CD4-positive, alpha-beta memory T cell (primary cell): ENCODE measurements around the gene CGREF1. TPM values are rescaled to one million over a fixed set of nuclear protein-coding genes. Genes with fewer than 3 reads are reported as not detected.

Experiments
- CTCF ChIA-PET: fragments of 350-600 bp; sonication (Branson Sonifier 250); formaldehyde crosslinking; loops from one replicate; lab custom pipeline; 2021; ENCODE audit warnings: inconsistent platforms; ENCODE audit not compliant: partially characterized antibody; lab: Charles Lee
- POLR2A ChIA-PET: fragments of 350-600 bp; sonication (Branson Sonifier 250); formaldehyde crosslinking; loops from one replicate; lab custom pipeline; 2021; ENCODE audit not compliant: partially characterized antibody; lab: Charles Lee
- DNase-seq, 5 donors: peaks; one replicate each; pipeline versions ENCODE4 v3.0.0 to v3.0.0-alpha.2; 2020 to 2022; ENCODE audit warnings: mixed read lengths in 1 of 5
- H3K27ac ChIP-seq: one replicate; pipeline ENCODE4 v1.7.0; 2013; ENCODE audit warnings: low read depth, low read length
- H3K27me3 ChIP-seq: 2 replicates; pipeline ENCODE4 v1.7.0; 2013; ENCODE audit warnings: mild to moderate bottlenecking, low read length, moderate library complexity; ENCODE audit not compliant: insufficient read depth
- H3K36me3 ChIP-seq: 2 replicates; pipeline ENCODE4 v1.7.0; 2013; ENCODE audit warnings: mild to moderate bottlenecking, low read length, moderate library complexity; ENCODE audit not compliant: insufficient read depth
- H3K4me1 ChIP-seq: 2 replicates; pipeline ENCODE4 v1.7.0; 2013; ENCODE audit warnings: mild to moderate bottlenecking, low read length, moderate library complexity; ENCODE audit not compliant: insufficient read depth
- H3K4me3 ChIP-seq, 2 donors: one replicate each; pipeline ENCODE4 v1.7.0; 2013; ENCODE audit warnings: low read length in 2 of 2, mild to moderate bottlenecking in 1 of 2
- H3K9me3 ChIP-seq, 2 donors: one replicate each; pipeline ENCODE4 v1.7.0; 2013; ENCODE audit warnings: low read length in 2 of 2, control low read depth in 1 of 2; ENCODE audit not compliant: control insufficient read depth in 1 of 2
- H3K27ac Mint-ChIP-seq, 7 donors: one replicate each; pipeline ENCODE4 v1.8.0; 2020 to 2021; ENCODE audit warnings: mixed read lengths in 7 of 7, mild to moderate bottlenecking in 6 of 7, inconsistent platforms in 3 of 7, moderate library complexity in 3 of 7
- H3K27me3 Mint-ChIP-seq, 2 donors: one replicate each; pipeline ENCODE4 v1.8.0; 2020 to 2021; ENCODE audit warnings: mixed read lengths in 2 of 2
- H3K36me3 Mint-ChIP-seq, 2 donors: one replicate each; pipeline ENCODE4 v1.8.0; 2020 to 2021; ENCODE audit warnings: mixed read lengths in 2 of 2, inconsistent platforms in 1 of 2, mild to moderate bottlenecking in 1 of 2
- H3K4me1 Mint-ChIP-seq, 4 donors: one replicate each; pipeline ENCODE4 v1.8.0; 2020 to 2021; ENCODE audit warnings: mixed read lengths in 4 of 4, mild to moderate bottlenecking in 1 of 4
- H3K4me3 Mint-ChIP-seq, 8 donors: one replicate each; pipeline ENCODE4 v1.8.0; 2020 to 2021; ENCODE audit warnings: mixed read lengths in 8 of 8, mild to moderate bottlenecking in 7 of 8, moderate library complexity in 6 of 8, inconsistent platforms in 3 of 8
- H3K9me3 Mint-ChIP-seq, 8 donors: one replicate each; pipeline ENCODE4 v1.8.0; 2020 to 2021; ENCODE audit warnings: mixed read lengths in 8 of 8, mild to moderate bottlenecking in 5 of 8, inconsistent platforms in 3 of 8, moderate library complexity in 1 of 8
- intact Hi-C: fragments of 100-400 bp; cut with micrococcal nuclease; formaldehyde crosslinking; loops from one replicate; pipeline ENCODE4 v1.15.1; 2023
- polyA plus RNA-seq, 2 donors: library from polyadenylated mRNA; unstranded; fragments of 300-500 nt; fragmentation: Illumina TruSeq; gene quantifications; one replicate each; pipeline ENCODE4 v1.2.3, GENCODE V29; 2021
- total RNA-seq, 2 experiments: library from RNA; stranded (reverse); gene quantifications; one replicate each; pipeline ENCODE4 v1.2.3, GENCODE V29; 2021

CGREF1 gene
- total and polyA plus RNA-seq, 4 experiments from 2014 or later, result 0.36 to 0.47 TPM; not detected in 2

- H3K4me3 Mint-ChIP-seq, result peak overlapping the region; percentile 85 to 96 (median 89)
- intact Hi-C loops, result loop anchor here (1.0 kb wide), 2 partner anchors 19 to 29 kb away; partner anchors contain the start of gene OST4
- H3K27ac Mint-ChIP-seq, result peak overlapping the region; percentile 85 to 100 (median 92)
- peaks cover 12 to 43% of the 10 kb centered on the region in 2 donors for H3K36me3 Mint-ChIP-seq
- H3K27me3 Mint-ChIP-seq, result peaks cover 6 to 13% of the 10 kb centered on the region in 2 donors
- Histone ChIP-seq H3K27ac (peak overlapping the region; percentile 78), H3K36me3 (peaks cover 10% of the 10 kb centered on the region), H3K27me3 (no peaks in the 10 kb centered on the region), H3K4me1 (peaks cover 14% of the 10 kb centered on the region), H3K9me3 (no peaks in the 10 kb centered on the region), H3K4me3 (peak overlapping the region; percentile 57 to 89)
- POLR2A ChIA-PET, result interaction anchor here (0.9 to 13.9 kb wide), 13 partner anchors 9 to 376 kb away, joined by 3 to 402 read pairs (median 10); partner anchors contain the start of genes ABHD1, ATRAID, EMILIN1 and KHK
- H3K4me1 Mint-ChIP-seq, result peaks cover 14 to 28% (median 20%) of the 10 kb centered on the region in 4 donors
- CTCF ChIA-PET, result interaction anchor here (1.0 to 2.9 kb wide), 9 partner anchors 11 to 90 kb away, joined by 3 to 14 read pairs (median 4); partner anchors contain the start of gene OST4
- peaks cover 0 to 14% (median 7%) of the 10 kb centered on the region in 8 donors for H3K9me3 Mint-ChIP-seq
- DNase-seq, result peak in 1 of 5 donors; percentile 69
These were observed 66.9 kb downstream of the CGREF1 start for GRCh38 chr2:27051902-27052645.

GRCh38 chr2:27050996-27051901, 67.7 kb downstream of the CGREF1 start, which contains the start of gene AGBL5:
Gene AGBL5 (plus strand): TSS chr2:27051668. CDS start chr2:27052959, 1,291 bp downstream.
- Mint-ChIP-seq H3K27me3 (peaks cover 6 to 13% of the 10 kb centered on the region in 2 donors), H3K4me1 (peaks cover 14 to 28% (median 20%) of the 10 kb centered on the region in 4 donors), H3K27ac (peak within 1 kb of the TSS; percentile 98 to 100 (median 100)), H3K9me3 (peaks cover 0 to 14% (median 7%) of the 10 kb centered on the region in 8 donors), H3K36me3 (peaks cover 9 to 41% of the 10 kb centered on the region in 2 donors), H3K4me3 (peak within 1 kb of the TSS; percentile 93 to 100 (median 99))
- DNase-seq, result peak; percentile 95 to 98 (median 96)
- CTCF ChIA-PET, result interaction anchor here (1.0 to 2.9 kb wide), 14 partner anchors 12 to 89 kb away, joined by 3 to 14 read pairs (median 4); partner anchors contain the start of genes OST4 and TMEM214
- H3K36me3 ChIP-seq, result peaks cover 10% of the 10 kb centered on the region
- no peaks in the 10 kb centered on the region for H3K27me3 ChIP-seq
- peaks cover 14% of the 10 kb centered on the region for H3K4me1 ChIP-seq
- POLR2A ChIA-PET, result interaction anchor here (0.9 to 13.9 kb wide), 19 partner anchors 8 to 1173 kb away, joined by 3 to 402 read pairs (median 7); partner anchors contain the start of genes ABHD1, ASXL2, ATRAID and EMILIN1
- peak within 1 kb of the TSS; percentile 78 for H3K27ac ChIP-seq
- H3K9me3 ChIP-seq, result no peaks in the 10 kb centered on the region
- intact Hi-C loops, result loop anchor here (1.0 kb wide), 5 partner anchors 19 to 83 kb away; partner anchors contain the start of genes KHK, OST4, PREB and TMEM214
- peak within 1 kb of the TSS; percentile 89 to 93 for H3K4me3 ChIP-seq

Other genes starting within 250 kb of the CGREF1 start
- gene MAPRE3, start 148.5 kb downstream of the CGREF1 start, total RNA-seq, result 1 to 10 TPM; 3.4 to 3.6 TPM
- 1 to 10 TPM; 1.3 to 2.5 TPM for gene MAPRE3, start 148.5 kb downstream of the CGREF1 start, polyA plus RNA-seq
- 10 to 100 TPM; 97.3 to 99.8 TPM for gene TMEM214, start 86.2 kb downstream of the CGREF1 start, total RNA-seq
- gene TMEM214, start 86.2 kb downstream of the CGREF1 start, polyA plus RNA-seq, result 10 to 100 TPM; 25.6 to 34.5 TPM
- gene AGBL5, start 67.5 kb downstream of the CGREF1 start, total RNA-seq, result 10 to 100 TPM; 12.2 to 14.9 TPM
- 1 to 10 TPM; 7.4 to 9.3 TPM for gene AGBL5, start 67.5 kb downstream of the CGREF1 start, polyA plus RNA-seq
- gene OST4, start 47.5 kb downstream of the CGREF1 start, total RNA-seq, result 100 to 1,000 TPM; 269 to 296 TPM
- 100 to 1,000 TPM; 877 to 958 TPM for gene OST4, start 47.5 kb downstream of the CGREF1 start, polyA plus RNA-seq
- under 1 TPM; 0.33 to 0.81 TPM for gene EMILIN1, start 40.5 kb downstream of the CGREF1 start, total RNA-seq
- under 1 TPM; 0.35 to 0.67 TPM for gene EMILIN1, start 40.5 kb downstream of the CGREF1 start, polyA plus RNA-seq
- 1 to 10 TPM; 6.0 to 8.6 TPM for gene KHK, start 32.4 kb downstream of the CGREF1 start, total RNA-seq
- 1 to 10 TPM; 6.3 to 8.2 TPM for gene KHK, start 32.4 kb downstream of the CGREF1 start, polyA plus RNA-seq
- 1 to 10 TPM; 1.3 to 2.1 TPM for gene ABHD1, start 4.7 kb upstream of the CGREF1 start, total RNA-seq
- gene ABHD1, start 4.7 kb upstream of the CGREF1 start, polyA plus RNA-seq, result 1 to 10 TPM in 1 of 2 donors, under 1 TPM in 1; 0.49 to 1.1 TPM
- gene PREB, start 15.5 kb upstream of the CGREF1 start, total RNA-seq, result 10 to 100 TPM; 64.5 to 65.3 TPM
- 10 to 100 TPM; 65.5 to 74.2 TPM for gene PREB, start 15.5 kb upstream of the CGREF1 start, polyA plus RNA-seq
- gene PRR30, start 20.3 kb upstream of the CGREF1 start, total RNA-seq, result not detected
- gene PRR30, start 20.3 kb upstream of the CGREF1 start, polyA plus RNA-seq, result not detected
- gene TCF23, start 29.9 kb upstream of the CGREF1 start, total RNA-seq, result not detected
- gene TCF23, start 29.9 kb upstream of the CGREF1 start, polyA plus RNA-seq, result not detected
- gene ATRAID, start 92.9 kb upstream of the CGREF1 start, total RNA-seq, result 100 to 1,000 TPM; 103 to 109 TPM
- gene ATRAID, start 92.9 kb upstream of the CGREF1 start, polyA plus RNA-seq, result 100 to 1,000 TPM; 279 to 443 TPM
- gene SLC5A6, start 93.1 kb upstream of the CGREF1 start, total RNA-seq, result 10 to 100 TPM; 21.9 to 25.1 TPM
- 10 to 100 TPM; 18.9 to 21.7 TPM for gene SLC5A6, start 93.1 kb upstream of the CGREF1 start, polyA plus RNA-seq
- gene CAD, start 98.2 kb upstream of the CGREF1 start, total RNA-seq, result 10 to 100 TPM; 47.6 to 49.3 TPM
- 10 to 100 TPM; 11.3 to 24.1 TPM for gene CAD, start 98.2 kb upstream of the CGREF1 start, polyA plus RNA-seq
- not detected for gene SLC30A3, start 143.9 kb upstream of the CGREF1 start, total RNA-seq
- gene SLC30A3, start 143.9 kb upstream of the CGREF1 start, polyA plus RNA-seq, result not detected
- not detected for gene DNAJC5G, start 156.3 kb upstream of the CGREF1 start, total RNA-seq
- gene DNAJC5G, start 156.3 kb upstream of the CGREF1 start, polyA plus RNA-seq, result not detected
- under 1 TPM in 1 of 2 experiments, not detected in 1; 0.17 TPM for gene TRIM54, start 163.3 kb upstream of the CGREF1 start, total RNA-seq
- not detected for gene TRIM54, start 163.3 kb upstream of the CGREF1 start, polyA plus RNA-seq
- gene UCN, start 189.3 kb upstream of the CGREF1 start, total RNA-seq, result 1 to 10 TPM; 5.1 to 5.4 TPM
- gene UCN, start 189.3 kb upstream of the CGREF1 start, polyA plus RNA-seq, result under 1 TPM in 1 of 2 donors, not detected in 1; 0.84 TPM
- gene MPV17, start 204.0 kb upstream of the CGREF1 start, total RNA-seq, result 10 to 100 TPM; 89.3 to 93.3 TPM
- gene MPV17, start 204.0 kb upstream of the CGREF1 start, polyA plus RNA-seq, result 100 to 1,000 TPM; 125 to 162 TPM
- gene GTF3C2, start 237.6 kb upstream of the CGREF1 start, total RNA-seq, result 10 to 100 TPM; 82.9 to 90.8 TPM
- 10 to 100 TPM; 37.7 to 51.8 TPM for gene GTF3C2, start 237.6 kb upstream of the CGREF1 start, polyA plus RNA-seq